ENCODE data around the gene GNG13. TPM values are rescaled to one million over a fixed set of nuclear protein-coding genes. Genes with fewer than 3 reads are reported as not detected.

GNG13 gene
- total and polyA plus RNA-seq, 2 donors (not counting 3 experiments of a cell fraction or from before 2014, with no cell fraction given): not detected

GRCh38 chr16:830871-831570 is 30.5 kb upstream of the GNG13 start:
- FAIRE-seq (no peak), DNase-seq (ENCODE audit: low read depth, low spot score) (no peak)
- H3K4me1 ChIP-seq (ENCODE audit: control insufficient read depth, extremely low read depth, insufficient read depth, low read length): no peaks in the 10 kb centered on the region
- ChIA-PET CTCF (no interaction called here), POLR2A (no interaction called here)
- no peaks in the 10 kb centered on the region for H3K27me3 ChIP-seq (ENCODE audit: control insufficient read depth in 2 of 2, insufficient read depth in 2 of 2, low read length in 2 of 2)
- no peak overlapping the region for H3K9ac ChIP-seq (replicated peaks; ENCODE audit: extremely low read depth, insufficient read depth, low read length)
- H3K9me1 ChIP-seq (replicated peaks; ENCODE audit: control insufficient read depth, extremely low read depth, insufficient read depth, low read length): no peaks in the 10 kb centered on the region
- no peak overlapping the region for H3K4me3 ChIP-seq (replicated peaks in 1 of 3; ENCODE audit: insufficient read depth in 1 of 3, low read depth in 1 of 3, low read length in 3 of 3)
- dilution Hi-C loops (cut with MboI; ENCODE audit: extremely low pct_ligation_motif_present, low sequenced_read_pairs) (no loop called here), intact Hi-C loops (cut with micrococcal nuclease) (no loop called here)
- no peaks in the 10 kb centered on the region for H3K36me3 ChIP-seq (ENCODE audit: control insufficient read depth in 2 of 2, extremely low read depth in 1 of 2, insufficient read depth in 2 of 2, low read length in 2 of 2)
- H3K9me3 ChIP-seq (replicated peaks; ENCODE audit: control insufficient read depth, insufficient read depth, low read length): no peaks in the 10 kb centered on the region
- H4K20me1 ChIP-seq (replicated peaks; ENCODE audit: control insufficient read depth, extremely low read depth, insufficient read depth, low read length): no peaks in the 10 kb centered on the region
- H3K4me2 ChIP-seq (ENCODE audit: insufficient read depth, low read length): no peak overlapping the region
- H2AFZ ChIP-seq (ENCODE audit: low read depth, low read length): no peak overlapping the region
- H3K79me2 ChIP-seq (ENCODE audit: control insufficient read depth, insufficient read depth, low read length): no peaks in the 10 kb centered on the region
- TF ChIP-seq EZH2 (IDR thresholded peaks at IDR 0.05; ENCODE audit: borderline replicate concordance, low read depth, low read length, severe bottlenecking) (no peak), GATA2 (IDR thresholded peaks at IDR 0.05; ENCODE audit: insufficient read depth, insufficient read length, low read depth, low read length) (no peak), FOS (IDR thresholded peaks at IDR 0.05; ENCODE audit: borderline replicate concordance, insufficient read depth, low read length) (no peak)
- no peak overlapping the region for H3K27ac ChIP-seq (ENCODE audit: insufficient read depth, low read depth, low read length)
- no TSS peak for BruUV-seq (replicated peaks)

GRCh38 chr16:830107-830870 is 29.8 kb upstream of the GNG13 start:
- Histone ChIP-seq H2AFZ (ENCODE audit: low read depth, low read length) (no peak overlapping the region), H3K9me1 (replicated peaks; ENCODE audit: control insufficient read depth, extremely low read depth, insufficient read depth, low read length) (no peaks in the 10 kb centered on the region), H4K20me1 (replicated peaks; ENCODE audit: control insufficient read depth, extremely low read depth, insufficient read depth, low read length) (no peaks in the 10 kb centered on the region), H3K4me2 (ENCODE audit: insufficient read depth, low read length) (no peak overlapping the region), H3K36me3 (ENCODE audit: control insufficient read depth in 2 of 2, extremely low read depth in 1 of 2, insufficient read depth in 2 of 2, low read length in 2 of 2) (no peaks in the 10 kb centered on the region), H3K9ac (replicated peaks; ENCODE audit: extremely low read depth, insufficient read depth, low read length) (no peak overlapping the region), H3K27ac (ENCODE audit: insufficient read depth, low read depth, low read length) (no peak overlapping the region), H3K4me3 (replicated peaks in 1 of 3; ENCODE audit: insufficient read depth in 1 of 3, low read depth in 1 of 3, low read length in 3 of 3) (no peak overlapping the region), H3K4me1 (ENCODE audit: control insufficient read depth, extremely low read depth, insufficient read depth, low read length) (no peaks in the 10 kb centered on the region), H3K79me2 (ENCODE audit: control insufficient read depth, insufficient read depth, low read length) (no peaks in the 10 kb centered on the region), H3K9me3 (replicated peaks; ENCODE audit: control insufficient read depth, insufficient read depth, low read length) (no peaks in the 10 kb centered on the region), H3K27me3 (ENCODE audit: control insufficient read depth in 2 of 2, insufficient read depth in 2 of 2, low read length in 2 of 2) (no peaks in the 10 kb centered on the region)
- POLR2A ChIA-PET: no interaction called here
- no peak for FAIRE-seq
- dilution Hi-C loops (cut with MboI; ENCODE audit: extremely low pct_ligation_motif_present, low sequenced_read_pairs): no loop called here
- CTCF ChIA-PET: no interaction called here
- intact Hi-C loops (cut with micrococcal nuclease): no loop called here
- no peak for TF ChIP-seq MAX (IDR thresholded peaks at IDR 0.05; ENCODE audit: insufficient read depth, insufficient read length)
- TF ChIP-seq GATA2 (IDR thresholded peaks at IDR 0.05; ENCODE audit: insufficient read depth, insufficient read length, low read depth, low read length): no peak
- no peak for TF ChIP-seq POLR2AphosphoS5 (IDR thresholded peaks at IDR 0.05; ENCODE audit: insufficient read depth, low read depth, low read length)
- no peak for TF ChIP-seq MYC (IDR thresholded peaks at IDR 0.05; ENCODE audit: low read depth, low read length)
- TF ChIP-seq CTCF (IDR thresholded peaks at IDR 0.05; ENCODE audit: extremely low read depth in 1 of 2, insufficient read depth in 1 of 2, low read depth in 1 of 2, low read length in 2 of 2): no peak
- TF ChIP-seq JUN (IDR thresholded peaks at IDR 0.05; ENCODE audit: borderline replicate concordance, insufficient read depth, insufficient read length, low read depth): no peak
- TF ChIP-seq EZH2 (IDR thresholded peaks at IDR 0.05; ENCODE audit: borderline replicate concordance, low read depth, low read length, severe bottlenecking): no peak
- TF ChIP-seq FOS (IDR thresholded peaks at IDR 0.05; ENCODE audit: borderline replicate concordance, insufficient read depth, low read length): no peak
- no peak for TF ChIP-seq POLR2A (IDR thresholded peaks at IDR 0.05; ENCODE audit: low read depth, low read length)
- no TSS peak for BruUV-seq (replicated peaks)
- no peak for DNase-seq (ENCODE audit: low read depth, low spot score)
